Neural cell (in vitro differentiated cells): Measurements from ENCODE around the gene IGF2BP3.

ENCODE experiments used
- CTCF ChIP-seq: fragments of 450-650 bp; IDR thresholded peaks from 2 replicates; pipeline ENCODE4 v1.5.1; 2014; ENCODE audit warnings: antibody characterized with exemption, mild to moderate bottlenecking, moderate library complexity; ENCODE audit not compliant: poor library complexity, severe bottlenecking
- EP300 ChIP-seq: fragments of 450-650 bp; conservative IDR thresholded peaks from 2 replicates; pipeline ENCODE4 v1.6.1; 2014; ENCODE audit warnings: antibody characterized with exemption, mild to moderate bottlenecking, moderate library complexity; ENCODE audit not compliant: poor library complexity, severe bottlenecking
- EZH2 ChIP-seq: fragments of 200-600, 300-800 bp; shearing (Covaris generic), sonication (generic); IDR thresholded peaks from 2 replicates; pipeline ENCODE4 v1.6.1; 2014; ENCODE audit warnings: antibody characterized with exemption, low read length, borderline replicate concordance, mild to moderate bottlenecking; ENCODE audit not compliant: insufficient read depth, poor library complexity, severe bottlenecking
- POLR2AphosphoS5 ChIP-seq: IDR thresholded peaks from 2 replicates; pipeline ENCODE4 v1.6.1; 2012
- RAD21 ChIP-seq: fragments of 450-650 bp; conservative IDR thresholded peaks from 2 replicates; pipeline ENCODE4 v1.6.1; 2014; ENCODE audit warnings: antibody characterized with exemption, mild to moderate bottlenecking, moderate library complexity
- REST ChIP-seq: IDR thresholded peaks from 2 replicates; pipeline ENCODE4 v1.6.1; 2012; ENCODE audit warnings: borderline replicate concordance
- SMC3 ChIP-seq: fragments of 450-650 bp; conservative IDR thresholded peaks from 2 replicates; pipeline ENCODE4 v1.6.1; 2014; ENCODE audit warnings: antibody characterized with exemption, mild to moderate bottlenecking, moderate library complexity; ENCODE audit not compliant: poor library complexity
- TAF1 ChIP-seq: IDR thresholded peaks from 2 replicates; pipeline ENCODE4 v1.6.1; 2012; ENCODE audit warnings: low read depth

DNA sequence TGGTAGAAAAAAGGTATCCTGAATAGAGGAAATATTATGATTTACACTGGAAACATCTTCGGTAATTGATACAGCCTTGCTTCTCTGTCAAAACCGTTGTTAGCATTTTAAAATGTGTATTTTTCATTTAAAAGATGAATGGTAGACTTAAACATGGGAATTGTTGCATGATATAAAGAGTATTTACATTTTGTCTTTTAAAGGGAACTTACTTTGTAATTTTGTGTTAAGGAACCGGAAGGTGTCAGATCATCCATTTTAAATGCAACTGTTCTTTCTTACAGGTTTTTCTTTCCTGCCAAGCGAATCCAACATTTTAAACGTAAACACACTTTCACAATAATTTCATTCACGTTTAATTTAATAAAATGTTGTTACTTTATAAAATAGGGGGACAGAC is 1.8 kb upstream of the IGF2BP3 start:
- no peak for TF ChIP-seq CTCF
- no peak for TF ChIP-seq EP300
- no peak for TF ChIP-seq SMC3
- TF ChIP-seq RAD21 = no peak
- no peak for TF ChIP-seq EZH2
- TF ChIP-seq REST = no peak
- no peak for TF ChIP-seq POLR2AphosphoS5
- TF ChIP-seq TAF1 = no peak
